PFSK-1 (cell line): ENCODE measurements around the gene GPRC5D.

Experiments
- FOXP2 ChIP-seq: optimal IDR thresholded peaks from 2 replicates; pipeline ENCODE3; 2011; ENCODE audit warnings: borderline replicate concordance, control low read depth, inconsistent platforms; ENCODE audit not compliant: insufficient read depth; ENCODE audit errors: extremely low read length, extremely low read depth
- POLR2AphosphoS5 ChIP-seq: IDR thresholded peaks from 2 replicates; pipeline ENCODE4 v1.6.1; 2012; ENCODE audit warnings: low read depth, mild to moderate bottlenecking, control low read depth, low read length, moderate library complexity
- REST ChIP-seq, 2 experiments: IDR thresholded peaks; 2 replicates each; pipeline versions ENCODE4 v1.6.1 to v1.8.0; 2011 to 2012; ENCODE audit warnings: low read depth in 2 of 2, low read length in 2 of 2, control low read depth in 1 of 2, inconsistent platforms in 1 of 2, mild to moderate bottlenecking in 1 of 2, moderate library complexity in 1 of 2; ENCODE audit not compliant: insufficient read depth in 1 of 2
- SIN3A ChIP-seq: IDR thresholded peaks from 2 replicates; pipeline ENCODE4 v1.6.1; 2012; ENCODE audit warnings: mild to moderate bottlenecking, low read length, moderate library complexity, borderline replicate concordance; ENCODE audit not compliant: insufficient read depth
- TAF1 ChIP-seq: IDR thresholded peaks from 2 replicates; pipeline ENCODE4 v1.6.1; 2012; ENCODE audit warnings: low read length, control low read depth, borderline replicate concordance; ENCODE audit not compliant: insufficient read depth

GPRC5D gene

GRCh38 chr12:12939888-12940287 lies 12.1 kb downstream of the GPRC5D start:
- TF ChIP-seq SIN3A: no peak
- no peak for TF ChIP-seq TAF1
- TF ChIP-seq POLR2AphosphoS5: no peak
- no peak for TF ChIP-seq REST (IDR thresholded peaks at IDR 0.05; ENCODE audit: insufficient read depth in 1 of 2, low read depth in 2 of 2, low read length in 2 of 2)
- no peak for TF ChIP-seq FOXP2

DNA sequence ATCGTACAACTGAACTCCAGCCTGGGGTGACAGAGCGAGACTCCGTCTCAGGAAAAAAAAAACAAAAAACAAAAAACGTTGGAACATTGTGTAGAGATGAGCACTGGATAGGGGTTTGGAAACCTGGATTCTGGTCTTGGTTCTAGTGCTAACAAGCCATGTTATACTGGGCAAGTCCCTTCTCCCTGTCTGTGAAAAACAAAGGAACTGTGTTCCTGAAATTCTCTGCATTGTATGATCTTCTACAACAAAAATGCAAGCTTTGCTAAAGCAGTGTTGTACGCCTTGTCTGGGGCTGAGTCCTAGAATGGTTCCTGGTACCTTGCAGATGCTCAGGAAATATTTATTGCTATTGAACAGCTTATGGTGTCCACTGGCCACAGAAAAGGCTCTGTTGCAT lies 13.4 kb downstream of the GPRC5D start:
- TF ChIP-seq FOXP2 (no peak), SIN3A (no peak), REST (IDR thresholded peaks at IDR 0.05; ENCODE audit: insufficient read depth in 1 of 2, low read depth in 2 of 2, low read length in 2 of 2) (no peak), POLR2AphosphoS5 (no peak), TAF1 (no peak)

DNA sequence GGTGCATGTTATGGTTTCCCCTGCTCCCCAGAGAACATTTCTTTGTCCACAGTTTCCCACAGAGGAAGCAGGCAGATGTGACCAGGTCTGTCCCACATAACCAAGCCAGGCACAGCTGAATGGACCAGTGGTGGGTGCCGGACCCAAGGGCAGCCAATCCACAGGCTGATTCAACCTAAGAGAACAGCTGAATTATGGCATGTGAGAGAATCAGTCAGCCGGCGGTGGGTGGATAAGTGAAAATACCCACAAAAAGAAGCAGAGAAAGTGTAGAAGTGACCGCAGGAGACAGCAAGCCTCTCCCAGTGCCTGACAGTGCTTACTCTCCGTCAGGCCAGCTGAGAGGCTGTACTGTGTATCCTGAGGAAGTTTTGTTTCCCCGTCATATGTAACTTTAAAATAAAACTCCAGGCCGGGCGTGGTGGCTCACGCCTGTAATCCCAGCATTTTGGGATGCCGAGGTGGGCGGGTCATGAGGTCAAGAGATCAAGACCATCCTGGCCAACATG lies 14.9 kb downstream of the GPRC5D start:
- TF ChIP-seq FOXP2 (no peak), REST (IDR thresholded peaks at IDR 0.05; ENCODE audit: insufficient read depth in 1 of 2, low read depth in 2 of 2, low read length in 2 of 2) (no peak), SIN3A (no peak), POLR2AphosphoS5 (no peak), TAF1 (no peak)

- TF ChIP-seq TAF1: no peak
These were observed 17.4 kb downstream of the GPRC5D start for GRCh38 chr12:12934556-12934955.

DNA sequence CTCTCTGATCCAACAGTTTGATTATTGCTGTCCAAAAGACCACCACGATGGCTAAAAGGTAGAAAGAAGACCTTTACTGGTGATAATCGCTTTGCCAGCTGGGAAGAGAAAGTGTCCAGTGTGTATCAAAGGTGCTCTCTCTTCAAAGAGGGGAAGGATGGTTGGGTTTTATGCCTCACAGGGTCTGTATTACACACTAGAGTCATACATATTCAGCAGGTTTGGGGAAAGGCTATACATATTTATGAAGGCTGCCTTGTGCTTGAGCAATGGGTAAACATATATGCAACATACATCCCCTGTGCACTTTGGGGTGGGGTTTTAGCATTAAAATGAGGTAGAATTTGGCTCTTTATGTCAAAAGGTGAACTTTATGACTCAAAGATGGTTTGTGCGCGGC lies 18.2 kb downstream of the GPRC5D start:
- TF ChIP-seq SIN3A: no peak
- no peak for TF ChIP-seq POLR2AphosphoS5
- TF ChIP-seq FOXP2: no peak
- no peak for TF ChIP-seq TAF1
- no peak for TF ChIP-seq REST (IDR thresholded peaks at IDR 0.05; ENCODE audit: insufficient read depth in 1 of 2, low read depth in 2 of 2, low read length in 2 of 2)
